ENCODE measurements around the gene SPATA19.

GRCh38 chr11:133842730-133843129 lies 2.6 kb downstream of the SPATA19 start:
- TF ChIP-seq, protein P1, sequence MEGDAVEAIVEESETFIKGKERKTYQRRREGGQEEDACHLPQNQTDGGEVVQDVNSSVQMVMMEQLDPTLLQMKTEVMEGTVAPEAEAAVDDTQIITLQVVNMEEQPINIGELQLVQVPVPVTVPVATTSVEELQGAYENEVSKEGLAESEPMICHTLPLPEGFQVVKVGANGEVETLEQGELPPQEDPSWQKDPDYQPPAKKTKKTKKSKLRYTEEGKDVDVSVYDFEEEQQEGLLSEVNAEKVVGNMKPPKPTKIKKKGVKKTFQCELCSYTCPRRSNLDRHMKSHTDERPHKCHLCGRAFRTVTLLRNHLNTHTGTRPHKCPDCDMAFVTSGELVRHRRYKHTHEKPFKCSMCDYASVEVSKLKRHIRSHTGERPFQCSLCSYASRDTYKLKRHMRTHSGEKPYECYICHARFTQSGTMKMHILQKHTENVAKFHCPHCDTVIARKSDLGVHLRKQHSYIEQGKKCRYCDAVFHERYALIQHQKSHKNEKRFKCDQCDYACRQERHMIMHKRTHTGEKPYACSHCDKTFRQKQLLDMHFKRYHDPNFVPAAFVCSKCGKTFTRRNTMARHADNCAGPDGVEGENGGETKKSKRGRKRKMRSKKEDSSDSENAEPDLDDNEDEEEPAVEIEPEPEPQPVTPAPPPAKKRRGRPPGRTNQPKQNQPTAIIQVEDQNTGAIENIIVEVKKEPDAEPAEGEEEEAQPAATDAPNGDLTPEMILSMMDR (IDR thresholded peaks at IDR 0.05; ENCODE audit: insufficient read depth, low read length, poor library complexity, severe bottlenecking) = no peak
- no peak for TF ChIP-seq EZH2phosphoT487 (conservative IDR thresholded peaks at IDR 0.05; ENCODE audit: low read length)

Data from SU-DHL-6 (cell line).